GM21737 (cell line): Measurements from ENCODE around the gene ITPR1.

Source experiments
- ATAC-seq: cut with Tn5 transposase; IDR thresholded peaks from one replicate; pipeline ENCODE4 v1.9.1; 2021; ENCODE audit warnings: mild to moderate bottlenecking, moderate library complexity; ENCODE audit not compliant: unreplicated experiment

The ITPR1 gene

DNA sequence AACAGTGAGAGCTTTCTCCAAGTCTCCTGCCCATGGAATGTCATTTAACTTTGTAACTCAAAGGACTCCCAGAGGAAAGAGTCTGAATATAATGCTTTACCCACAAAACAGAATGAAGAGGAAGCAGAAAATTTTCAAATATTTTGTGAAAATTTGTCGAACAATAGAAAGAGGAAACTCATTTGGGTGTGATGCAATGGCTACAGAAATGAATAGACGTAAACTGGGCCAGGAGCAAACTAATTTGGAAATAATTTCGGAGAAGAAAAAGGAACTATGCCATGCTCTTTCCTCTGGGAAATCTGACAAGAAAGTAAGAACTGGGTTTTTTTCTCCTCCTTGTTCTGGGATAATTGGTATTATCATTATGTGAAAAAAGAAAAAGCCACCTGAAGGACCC is 14.9 kb upstream of the ITPR1 start:
- ATAC-seq: no peak

DNA sequence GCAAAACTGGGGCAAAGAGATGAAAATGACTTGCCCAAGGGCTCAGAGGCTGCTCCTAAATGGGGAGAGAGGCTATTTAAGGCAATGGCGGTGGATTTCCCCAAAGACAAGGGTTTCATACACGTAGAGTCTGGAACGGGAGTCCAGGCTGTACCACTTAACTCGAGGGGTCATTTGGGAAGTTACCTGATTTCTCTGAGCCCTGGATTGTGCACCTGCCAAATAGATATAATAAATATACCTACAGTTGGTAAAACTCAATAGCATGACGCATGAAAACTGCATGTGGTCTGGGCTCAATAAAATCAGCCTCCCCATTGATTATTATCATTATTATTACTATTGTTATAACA is 1.3 kb upstream of the ITPR1 start:
- no peak for ATAC-seq

DNA sequence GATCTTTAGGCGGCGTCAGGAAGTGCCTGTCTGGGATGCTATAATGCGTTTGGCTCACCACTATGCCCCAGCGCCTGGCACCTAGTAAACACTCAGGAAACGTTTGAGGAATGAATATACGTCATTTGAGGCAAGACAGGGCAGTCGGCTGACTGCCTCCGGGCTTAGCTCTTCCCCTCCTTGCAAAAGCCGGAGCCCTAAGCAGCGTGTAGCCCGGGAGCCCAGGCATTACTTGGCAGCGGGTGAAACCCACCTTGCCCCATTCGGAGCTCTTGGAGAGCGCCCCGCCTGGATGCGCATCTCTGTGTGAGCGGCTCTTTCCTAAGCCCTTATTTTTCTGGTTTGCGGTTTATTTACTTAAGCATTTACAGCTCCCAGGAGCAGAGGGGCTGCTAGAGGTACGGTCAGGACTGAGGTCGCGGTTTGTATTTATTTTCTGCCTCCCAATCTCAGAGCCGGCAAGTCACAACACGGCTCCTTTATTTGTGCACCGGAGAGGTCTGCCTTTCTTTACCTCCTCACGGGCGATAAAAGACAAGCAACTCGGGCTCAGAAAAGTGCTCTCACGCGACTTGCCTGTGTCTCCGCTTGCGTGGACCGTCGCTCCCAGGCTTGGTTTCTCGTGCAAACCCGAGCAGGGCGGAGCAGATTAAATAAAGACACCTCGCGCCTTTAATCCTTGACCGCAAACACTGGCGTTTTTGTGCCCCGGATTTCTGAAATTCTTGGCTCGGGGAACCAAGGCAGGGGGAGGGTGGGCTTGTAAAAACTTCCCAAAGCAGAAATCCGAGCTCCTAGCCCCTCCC is 737 bp upstream of the ITPR1 start:
- ATAC-seq: no peak

DNA sequence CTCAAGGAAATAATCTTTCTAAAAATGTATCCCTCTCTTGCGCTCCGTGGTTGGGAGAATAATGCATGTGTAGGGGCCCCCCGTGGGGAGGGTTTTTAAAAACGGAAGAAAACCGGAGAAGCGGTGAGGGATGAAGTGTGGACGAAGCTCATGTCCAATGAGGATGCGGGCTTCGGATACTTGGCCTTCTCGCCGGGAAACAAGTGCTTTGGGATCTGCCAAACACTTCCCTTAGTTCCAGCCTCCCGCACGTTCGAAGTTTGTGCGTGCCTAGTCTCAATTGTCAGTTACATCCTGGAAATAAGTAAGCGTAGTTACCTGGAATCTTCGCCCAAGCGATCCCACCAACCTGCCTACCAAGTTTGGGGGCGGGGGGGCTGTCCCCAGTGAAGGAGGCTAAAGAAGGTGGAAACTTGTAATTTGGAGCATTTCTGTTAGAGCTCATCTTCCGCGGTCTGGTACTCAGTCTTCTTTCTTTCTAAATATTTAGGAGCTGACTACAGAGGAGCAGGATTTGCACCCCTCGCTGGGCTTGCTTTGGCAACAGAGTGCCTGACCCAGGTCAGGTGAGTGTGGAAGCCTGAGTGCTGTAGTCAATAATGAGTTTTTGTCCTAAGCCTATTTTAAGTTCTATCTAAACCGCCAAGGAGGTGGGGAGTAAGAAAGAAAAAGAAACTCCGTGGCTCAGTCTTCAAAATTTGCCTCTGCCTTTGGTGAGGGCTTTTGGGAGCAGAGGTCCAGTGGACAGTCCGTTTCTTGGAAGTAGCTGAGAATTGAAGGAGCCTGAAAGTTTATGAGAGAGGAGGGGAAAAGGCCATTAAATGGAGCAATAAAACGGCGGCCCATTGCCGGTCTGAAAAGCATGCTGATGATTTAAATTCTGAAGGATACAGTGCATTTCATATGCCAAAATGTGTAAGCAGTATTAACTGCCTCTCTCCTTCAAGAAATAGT is 1.1 kb downstream of the ITPR1 start:
- no peak for ATAC-seq

DNA sequence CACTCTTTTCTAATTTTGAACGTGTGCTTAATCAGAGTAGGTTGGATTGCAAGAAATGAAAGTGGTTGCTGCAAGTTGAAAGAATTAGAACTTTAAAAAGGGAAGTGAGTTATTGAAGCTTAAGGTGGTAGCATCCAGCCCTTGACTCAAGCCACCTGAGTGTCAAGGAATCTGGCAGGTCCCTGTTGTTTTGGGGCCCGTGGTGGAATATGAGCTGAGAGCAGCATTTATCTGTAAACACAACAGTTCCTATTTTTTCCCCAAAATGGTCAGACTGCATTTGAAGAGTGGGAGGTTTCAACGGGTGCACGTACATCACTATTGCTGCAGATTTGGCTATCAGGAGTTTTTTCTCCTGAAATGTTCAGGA is 1.7 kb downstream of the ITPR1 start:
- ATAC-seq: no peak

DNA sequence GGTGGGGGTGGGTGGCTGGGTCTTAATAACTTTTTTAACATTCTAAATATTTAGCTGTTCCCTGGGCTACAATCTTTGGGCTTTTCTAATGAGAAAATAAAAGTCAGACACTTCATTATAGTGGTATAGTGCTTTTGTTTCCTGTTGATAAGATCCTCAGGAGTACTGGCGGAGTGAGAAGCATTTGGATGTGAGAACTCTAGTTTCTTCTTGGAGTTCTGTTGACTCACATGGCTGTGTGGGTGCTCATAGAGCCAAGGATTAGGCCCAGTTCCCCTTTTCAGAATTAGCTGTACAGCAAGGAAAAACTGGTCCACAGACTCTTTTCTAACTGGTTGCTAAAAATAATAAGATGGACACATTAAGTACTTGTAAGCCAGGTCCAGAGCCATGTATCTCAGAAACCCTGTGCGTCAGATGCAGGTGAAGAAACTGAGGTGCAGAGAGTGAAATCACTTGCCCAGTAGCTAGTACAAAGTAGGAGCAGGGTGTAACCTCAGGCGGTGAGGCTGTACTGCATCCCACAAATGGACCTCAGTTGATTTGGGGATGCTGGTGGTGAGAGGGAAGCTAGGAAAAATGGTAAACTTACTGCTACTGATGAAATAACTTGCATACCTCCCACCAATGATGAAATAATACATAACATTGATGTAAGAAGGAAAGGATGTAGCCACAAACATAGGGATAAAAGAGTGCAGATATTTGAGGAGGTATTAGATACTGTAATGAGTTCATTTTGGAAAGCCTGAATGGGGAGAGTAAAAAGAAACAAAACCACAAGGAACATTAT is 2.3 kb downstream of the ITPR1 start:
- no peak for ATAC-seq

DNA sequence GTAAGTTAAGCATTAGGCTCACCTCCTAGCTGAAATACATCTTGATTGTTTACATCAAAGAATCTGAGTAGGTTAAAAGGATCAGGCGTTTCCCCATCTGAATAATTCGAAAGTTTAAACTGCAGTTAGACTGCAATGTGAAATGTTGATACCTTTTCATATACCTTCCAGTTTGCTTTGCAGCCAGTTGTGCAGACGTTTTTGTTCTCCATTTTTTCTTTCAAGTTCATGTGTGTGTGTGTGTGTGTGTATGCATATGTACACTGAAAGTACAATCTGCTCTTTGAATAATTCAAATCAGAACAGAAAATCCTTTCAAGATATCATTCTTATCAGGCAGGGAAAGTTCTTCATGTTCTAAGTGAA is 2.9 kb downstream of the ITPR1 start:
- no peak for ATAC-seq

DNA sequence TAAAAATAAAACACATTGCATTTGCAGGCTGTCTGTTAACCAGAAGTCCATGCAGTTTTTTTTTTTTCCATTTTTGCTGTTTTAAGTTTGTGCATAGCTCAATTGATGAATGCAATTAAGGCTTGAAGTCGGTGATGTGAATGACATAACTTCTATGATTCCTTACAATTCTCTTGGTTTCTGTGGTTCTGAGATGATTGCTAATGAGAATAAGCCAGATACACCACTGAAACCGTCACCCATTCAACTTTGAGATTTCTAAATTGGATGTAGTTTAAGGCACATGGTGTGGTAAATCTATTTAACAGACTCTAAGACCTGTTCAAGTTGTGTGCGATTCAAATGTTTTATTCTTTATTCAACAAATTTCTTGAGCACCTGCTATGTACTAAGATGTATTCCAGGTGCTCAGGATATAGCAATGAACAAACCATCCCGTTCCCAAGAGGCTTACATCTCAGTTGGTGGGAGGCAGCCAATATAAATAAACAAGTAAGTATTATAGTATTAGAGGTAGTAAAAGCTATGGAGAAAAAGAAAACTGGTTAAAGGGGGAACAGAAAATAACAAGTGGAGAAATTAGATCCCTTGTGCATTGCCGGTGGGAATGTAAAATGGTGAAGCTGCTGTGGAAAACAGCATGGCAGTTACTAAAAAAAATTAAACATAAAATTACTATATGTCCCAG is 4.0 kb downstream of the ITPR1 start:
- no peak for ATAC-seq

DNA sequence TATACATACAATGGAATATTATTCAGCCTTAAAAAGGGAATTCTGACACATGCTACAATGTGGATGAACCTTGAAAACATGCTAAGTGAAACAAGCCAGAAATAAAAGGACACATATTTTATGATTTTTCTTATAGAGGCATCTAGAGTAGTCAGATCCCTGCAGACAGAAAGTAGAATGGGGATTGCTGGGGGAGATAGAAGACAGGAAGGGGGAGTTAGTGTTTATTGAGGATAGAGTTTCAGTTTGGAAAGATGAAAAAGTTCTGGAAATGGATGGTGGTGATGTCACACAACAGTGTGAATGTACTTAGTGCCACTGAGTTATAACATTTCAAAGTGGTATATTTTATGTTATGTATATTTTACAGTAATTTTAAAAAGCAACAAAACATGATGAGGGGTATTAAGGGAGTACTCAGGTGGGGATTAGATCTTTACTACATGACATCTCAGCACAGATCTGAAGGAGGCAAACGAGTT is 4.7 kb downstream of the ITPR1 start:
- no peak for ATAC-seq

DNA sequence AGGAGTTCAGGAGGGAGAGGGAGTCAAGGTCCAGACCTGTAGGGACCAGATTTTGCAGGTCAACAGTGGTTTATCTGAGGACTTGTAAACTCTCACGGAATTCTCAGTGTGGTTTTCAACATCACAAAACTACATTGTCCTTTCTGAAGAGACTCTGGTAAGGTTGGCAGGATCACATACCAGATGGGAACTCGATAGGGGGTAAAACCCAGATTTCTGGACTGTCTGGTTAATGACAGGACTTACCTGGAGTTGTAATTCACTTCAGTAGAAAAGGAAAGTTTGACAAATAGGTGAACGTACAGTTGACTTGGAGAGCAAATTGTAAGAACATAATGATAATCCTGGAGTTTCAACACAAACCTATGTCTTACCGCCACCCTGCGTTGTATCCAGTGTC is 5.3 kb downstream of the ITPR1 start:
- ATAC-seq: no peak

DNA sequence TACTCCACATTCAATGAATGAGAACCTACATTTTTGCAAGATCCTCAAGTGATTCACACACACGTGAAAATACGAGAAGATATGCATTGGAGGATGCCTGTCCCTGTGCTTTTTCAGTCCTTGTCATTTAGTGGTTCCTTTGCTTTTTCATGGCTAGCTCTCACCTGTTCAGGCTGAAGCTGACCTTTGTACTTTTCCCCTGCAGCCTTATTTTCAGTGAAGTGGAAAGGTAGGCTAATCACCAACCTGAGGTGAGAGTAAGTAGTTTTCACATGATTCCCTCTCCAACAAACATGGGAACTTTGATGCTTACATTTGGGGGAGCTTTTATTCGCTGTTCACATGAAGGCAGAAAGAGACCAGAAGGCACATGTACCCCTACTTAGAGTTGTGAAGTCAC is 8.3 kb downstream of the ITPR1 start:
- ATAC-seq: no peak

DNA sequence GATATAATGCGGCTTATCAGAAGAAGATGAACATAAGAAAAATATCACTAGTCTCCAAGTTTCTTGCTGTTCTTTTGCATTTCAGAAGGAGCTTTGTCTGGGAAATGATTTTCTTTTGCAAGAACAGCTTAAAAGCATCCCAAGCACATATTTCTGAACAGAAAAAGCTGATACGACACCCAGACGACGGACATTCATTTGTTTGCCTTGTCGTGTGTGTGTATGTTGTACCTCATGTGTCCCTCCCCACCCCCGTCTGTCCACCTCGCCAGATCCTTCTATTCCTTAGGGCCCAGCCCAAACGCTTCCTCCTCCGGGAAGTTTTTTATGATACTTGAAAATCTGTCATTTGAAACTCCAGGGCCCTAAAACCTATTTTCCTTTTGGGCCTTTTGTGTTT is 8.8 kb downstream of the ITPR1 start:
- ATAC-seq: no peak

DNA sequence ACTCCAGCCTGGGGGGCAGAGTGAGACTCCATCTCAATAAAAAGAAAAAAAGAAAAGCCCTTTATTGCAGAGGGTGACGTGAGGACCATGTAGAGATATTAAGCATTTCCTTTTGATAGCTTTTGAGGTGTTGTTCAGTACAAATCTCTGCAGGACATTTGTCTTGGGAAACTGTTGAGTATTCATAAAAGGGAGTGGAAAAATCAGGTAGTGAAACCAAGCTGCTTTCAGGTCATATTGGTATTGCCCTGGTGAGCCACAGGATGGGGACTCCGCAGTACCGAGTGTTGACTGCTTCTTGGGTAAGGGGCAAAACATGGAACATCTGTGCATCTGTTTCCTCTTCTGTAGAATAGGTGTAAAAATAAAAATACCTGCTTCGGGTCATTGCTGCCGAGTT is 9.9 kb downstream of the ITPR1 start:
- peak; percentile 53 for ATAC-seq

DNA sequence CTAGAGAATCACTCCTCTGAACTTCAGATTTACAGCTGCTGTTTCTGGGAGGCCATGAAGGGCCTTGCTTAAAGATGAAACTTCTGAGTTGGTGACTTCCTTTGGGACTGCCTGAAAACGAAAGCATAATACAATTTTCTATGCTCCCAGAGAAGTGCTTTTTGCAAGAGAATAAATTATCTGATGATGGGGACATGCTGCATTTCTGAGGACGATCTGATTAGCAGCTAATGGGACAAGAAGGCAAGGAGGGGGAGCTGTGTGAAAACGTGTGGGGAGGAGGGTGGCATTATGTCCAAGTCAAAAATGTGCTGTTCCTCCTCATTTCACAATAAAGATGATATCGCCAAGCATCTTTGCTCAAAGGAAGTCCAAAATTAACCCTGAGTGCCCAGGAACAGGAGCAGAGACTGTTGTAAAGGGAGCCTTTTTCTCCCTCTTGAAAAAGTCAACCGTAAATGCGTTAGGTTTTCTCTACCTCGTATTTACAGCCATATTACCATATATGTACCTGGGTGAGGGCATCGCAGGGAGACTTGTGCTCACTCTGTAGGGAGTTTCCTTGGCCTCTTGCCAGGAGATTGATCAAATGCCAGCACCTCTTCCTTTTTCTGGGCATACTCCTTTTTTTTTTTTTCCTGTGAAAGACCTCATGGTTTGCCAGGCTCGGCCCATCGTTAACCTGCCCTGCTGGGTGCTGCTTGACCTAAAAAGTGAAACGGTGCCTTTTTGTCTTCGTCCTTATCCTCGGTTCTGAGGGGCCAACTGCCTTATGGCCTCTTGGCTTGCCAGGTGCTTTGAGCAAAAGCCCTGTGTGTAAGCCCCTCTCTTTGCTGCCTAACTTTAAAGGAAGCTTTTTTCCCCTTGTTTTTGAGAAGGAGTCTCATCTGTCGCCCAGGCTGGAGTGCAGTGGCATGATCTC is 11.5 kb downstream of the ITPR1 start:
- no peak for ATAC-seq

DNA sequence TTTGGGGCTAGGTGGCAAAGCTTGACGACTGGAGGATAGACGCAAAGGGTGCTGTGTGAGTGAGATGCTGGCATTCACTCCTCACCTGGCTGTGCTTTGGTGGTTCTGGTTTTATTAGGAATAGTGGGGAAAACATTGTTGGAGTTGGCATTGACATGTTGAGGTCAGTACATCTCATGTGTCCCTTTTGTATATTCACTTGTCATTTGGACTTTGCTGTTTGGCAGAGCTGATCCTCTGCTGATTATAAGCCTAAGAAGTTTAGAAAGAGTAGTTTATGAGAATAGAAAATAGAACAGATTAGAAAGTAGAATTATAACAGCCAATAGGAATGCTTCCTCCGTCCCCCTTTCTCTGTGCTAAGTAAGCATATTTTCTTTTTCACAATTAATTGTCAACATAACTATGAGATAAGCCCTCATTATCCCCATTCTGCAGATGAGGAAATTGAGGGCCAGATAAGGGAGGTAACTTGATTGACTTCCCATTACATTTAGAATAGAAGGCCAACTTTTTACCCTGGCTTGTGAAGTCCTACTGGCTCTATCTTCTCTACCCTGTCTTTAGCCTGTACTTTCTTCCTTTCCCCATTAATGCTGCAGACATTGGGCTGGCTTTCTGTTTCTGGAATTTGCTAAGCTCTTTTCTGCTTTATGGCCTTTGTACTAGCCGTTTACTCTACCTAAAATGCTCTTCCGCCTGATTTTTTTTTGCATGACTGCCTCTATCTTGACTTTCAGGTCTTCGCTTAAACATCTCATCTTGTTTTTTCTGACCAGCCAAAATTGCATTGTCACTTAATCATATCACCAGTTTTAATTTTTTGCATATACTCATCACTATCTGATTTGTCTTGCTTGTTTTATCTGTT is 12.8 kb downstream of the ITPR1 start:
- no peak for ATAC-seq

DNA sequence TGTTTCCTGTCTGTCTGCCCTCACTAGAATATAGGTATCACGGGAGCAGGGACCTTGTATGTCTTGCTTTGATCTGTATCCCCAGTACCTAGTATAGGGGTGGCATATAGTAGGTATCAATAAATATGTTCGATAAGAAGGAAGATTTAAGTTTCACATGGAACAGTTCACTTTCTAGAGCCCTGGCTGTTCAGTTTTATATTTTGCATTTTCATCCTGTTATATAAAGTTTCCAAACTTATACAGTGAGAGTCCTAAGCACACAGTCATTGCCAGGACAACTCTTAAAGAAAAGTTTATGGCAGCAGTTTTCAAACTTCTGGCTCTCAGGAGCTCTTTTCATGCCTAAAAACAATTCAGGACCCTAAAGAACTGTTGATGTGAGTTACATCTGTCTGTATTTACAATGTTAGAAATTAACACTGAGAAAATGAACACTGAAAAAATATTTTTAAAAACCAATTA is 13.4 kb downstream of the ITPR1 start:
- ATAC-seq: no peak

DNA sequence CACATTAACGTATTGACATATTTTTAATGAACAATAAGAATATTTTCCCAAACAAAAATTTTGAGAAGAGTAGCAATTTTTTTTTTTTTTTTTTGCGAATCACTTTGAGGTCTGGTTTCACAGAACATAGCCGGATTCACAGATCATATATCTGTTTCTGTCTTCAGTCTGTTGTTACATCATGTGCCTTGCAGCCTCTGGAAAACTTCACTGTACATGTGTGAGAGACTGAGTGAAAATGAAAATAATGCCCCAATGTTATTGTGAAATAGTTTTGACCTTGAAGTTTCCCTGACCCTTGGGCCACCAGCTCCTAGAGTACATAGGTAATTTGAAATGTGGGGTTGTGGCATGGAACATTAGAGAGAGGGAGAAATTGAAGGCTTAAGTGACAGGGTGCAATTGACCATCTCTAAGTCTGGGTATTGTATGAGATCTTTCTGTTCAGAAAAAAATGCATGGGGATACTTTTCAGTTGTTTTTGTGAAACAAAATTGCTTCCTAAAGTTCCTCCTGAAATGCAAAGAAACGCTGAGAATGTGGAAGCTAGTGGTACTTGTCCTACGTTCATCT is 14.0 kb downstream of the ITPR1 start:
- ATAC-seq: no peak
